ENCODE measurements around the gene PARVG.

- TF ChIP-seq CTCF (IDR thresholded peaks at IDR 0.05; ENCODE audit: insufficient read depth, low read depth, low read length), result no peak
- no peak for TF ChIP-seq EZH2 (IDR thresholded peaks at IDR 0.05; ENCODE audit: insufficient read depth, low read length)
Measured at GRCh38 chr22:44196731-44197131, 16.0 kb downstream of the PARVG start.
